SU-DHL-6 (cell line): ENCODE data around the gene IGF2R.

ENCODE experiments used
- CTCF ChIP-seq: fragments of 200-600 bp; sonication (generic); IDR thresholded peaks from one replicate; pipeline ENCODE4 v1.5.1; 2017; ENCODE audit warnings: antibody characterized with exemption, mild to moderate bottlenecking, low read length, moderate library complexity; ENCODE audit not compliant: insufficient read depth, poor library complexity, severe bottlenecking
- EZH2phosphoT487 ChIP-seq: fragments of 200-600 bp; sonication (generic), shearing (Covaris generic); conservative IDR thresholded peaks from 2 replicates; pipeline ENCODE4 v1.6.1; 2018; ENCODE audit warnings: mild to moderate bottlenecking, antibody characterized with exemption, low read length, moderate library complexity, mixed read lengths

- TF ChIP-seq CTCF (no peak), EZH2phosphoT487 (no peak)
These were observed 10.4 kb downstream of the IGF2R start for GRCh38 chr6:159979136-159979874.
